Measurements from ENCODE around the gene CAPZB. TPM values are rescaled to one million over a fixed set of nuclear protein-coding genes. Genes with fewer than 3 reads are reported as not detected.
A peak's percentile ranks its signal among the peaks of the same experiment; 100 is the strongest.

The CAPZB gene
- total RNA-seq, 1 experiment from 2014 or later = 348 TPM

- Histone ChIP-seq H3K27ac (ENCODE audit: insufficient read length, low read depth, low read length) (no peak overlapping the region), H3K4me1 (ENCODE audit: insufficient read depth, low read length) (peaks cover 2% of the 10 kb centered on the region; the same call in 1 of the 2 replicates), H3K23me2 (ENCODE audit: insufficient read length, low read depth, low read length, poor library complexity, severe bottlenecking) (no peaks in the 10 kb centered on the region), H3T11ph (ENCODE audit: low read length) (no peak overlapping the region), H2AFZ (ENCODE audit: low read length) (no peak overlapping the region), H2BK15ac (ENCODE audit: low read depth, low read length) (no peak overlapping the region), H3K79me1 (ENCODE audit: insufficient read depth, low read depth, low read length, poor library complexity, severe bottlenecking) (no peaks in the 10 kb centered on the region), H3K79me2 (ENCODE audit: insufficient read depth, low read length) (no peaks in the 10 kb centered on the region), H3K27me3 (ENCODE audit: insufficient read depth, low read length) (no peaks in the 10 kb centered on the region), H3K18ac (ENCODE audit: insufficient read length, low read depth, low read length) (no peak overlapping the region), H3K56ac (ENCODE audit: insufficient read length, low read depth, low read length) (no peak overlapping the region), H2BK12ac (ENCODE audit: insufficient read length, low read depth, low read length) (no peak overlapping the region), H4K91ac (ENCODE audit: insufficient read length, low read depth, low read length) (no peak overlapping the region), H2BK20ac (ENCODE audit: low read depth, low read length, poor library complexity, severe bottlenecking) (no peak overlapping the region), H3K4ac (ENCODE audit: low read depth, low read length) (no peak overlapping the region), H3K14ac (ENCODE audit: insufficient read depth, low read length) (no peak overlapping the region), H4K20me1 (ENCODE audit: control insufficient read depth, insufficient read depth, insufficient read length) (no peaks in the 10 kb centered on the region), H3K23ac (ENCODE audit: insufficient read length, low read depth, low read length) (no peak overlapping the region), H3K4me2 (ENCODE audit: insufficient read depth, insufficient read length, low read length) (no peak overlapping the region), H2BK5ac (ENCODE audit: insufficient read length, low read length) (no peak overlapping the region), H2AK5ac (ENCODE audit: insufficient read length, low read length) (no peak overlapping the region), H3K9ac (ENCODE audit: extremely low read depth, insufficient read length, low read length) (no peak overlapping the region), H4K8ac (replicated peaks; ENCODE audit: insufficient read length, low read depth, low read length) (no peak overlapping the region), H2BK120ac (ENCODE audit: low read depth, low read length, poor library complexity, severe bottlenecking) (no peak overlapping the region), H3K9me3 (ENCODE audit: control insufficient read depth, low read depth, low read length) (no peaks in the 10 kb centered on the region), H4K5ac (ENCODE audit: insufficient read length, low read depth, low read length) (no peak overlapping the region)
- Mint-ChIP-seq H3K36me3 (ENCODE audit: insufficient read depth in 1 of 3, low read depth in 3 of 3) (peaks cover 15 to 60% (median 26%) of the 10 kb centered on the region in 3 experiments), H3K4me1 (peaks cover 22 to 35% of the 10 kb centered on the region in 2 experiments), H3K27me3 (ENCODE audit: low read depth) (no peaks in the 10 kb centered on the region; the same call in 1 of the 2 replicates), H3K27ac (peak overlapping the region in 2 of 3 experiments; percentile 30 to 52; a peak in 3 of 7 replicates), H3K4me3 (no peak overlapping the region), H3K9me3 (no peaks in the 10 kb centered on the region)
- WGBS (ENCODE audit: extremely low coverage, insufficient read length, low lambda C conversion rate) = no CpG with 5 or more reads among the region's 27 CpGs
- no peak for TF ChIP-seq CTCF (conservative IDR thresholded peaks at IDR 0.05)
- DNase-seq = no peak
Observed at GRCh38 chr1:19342062-19342750, 143.1 kb downstream of the CAPZB start.

Data from H9 (cell line).